GM12878 (cell line): ENCODE results near the gene ITIH2. TPM values are rescaled to one million over a fixed set of nuclear protein-coding genes. Genes with fewer than 3 reads are reported as not detected.

ENCODE experiments used
- ATAC-seq: fragments of 200-7000 bp; cut with Tn5 transposase; 3 replicates; pipeline ENCODE4 v1.9.1; 2020; ENCODE audit warnings: mild to moderate bottlenecking, moderate library complexity
- BruUV-seq: library from RNA; stranded (reverse); fragments of 400-500 nt; replicated peaks from 2 replicates; lab custom pipeline; 2021; lab: Mats Ljungman, UMichigan
- CTCF ChIA-PET: fragments of 300-600 bp; sonication (Branson Sonifier 250); formaldehyde crosslinking; extraction: SDS; loops from one replicate; lab custom pipeline; 2021; ENCODE audit warnings: inconsistent platforms; lab: Yijun Ruan, JAX
- POLR2A ChIA-PET: fragments of 350-600 bp; formaldehyde crosslinking; extraction: SDS; loops from one replicate; lab custom pipeline; 2021; ENCODE audit warnings: inconsistent platforms; lab: Charles Lee
- RAD21 ChIA-PET: fragments of 300-600 bp; sonication (Branson Sonifier 250); formaldehyde crosslinking; loops from one replicate; lab custom pipeline; 2023; ENCODE audit warnings: antibody characterized with exemption; ENCODE audit not compliant: unreplicated experiment; lab: Charles Lee
- SMC1A ChIA-PET: fragments of 300-600 bp; sonication (Branson Sonifier 250); formaldehyde crosslinking; loops from one replicate; lab custom pipeline; 2023; ENCODE audit not compliant: unreplicated experiment, uncharacterized antibody; lab: Charles Lee
- DNase-seq: peaks from one replicate; pipeline ENCODE4 v3.0.0-alpha.2; 2011; ENCODE audit warnings: low read depth, low spot score
- FAIRE-seq: peaks from 3 replicates; lab custom pipeline; 2011; peaks lifted over from hg19 to GRCh38; lab: Jason Lieb, UNC
- H2AFZ ChIP-seq: 2 replicates; pipeline ENCODE4 v1.6.0; 2011; ENCODE audit warnings: low read depth, low read length, control low read depth; ENCODE audit not compliant: control insufficient read depth
- H3K27ac ChIP-seq: 2 replicates; pipeline ENCODE4 v1.5.1; 2011; ENCODE audit warnings: control low read depth; ENCODE audit not compliant: control insufficient read depth, insufficient read depth
- H3K27me3 ChIP-seq, 2 experiments: replicated peaks in 1 of 2; 2 replicates each; pipeline versions ENCODE4 v1.6.0 to v1.6.1; 2011; ENCODE audit warnings: low read length in 1 of 2; ENCODE audit not compliant: control insufficient read depth in 2 of 2, insufficient read depth in 2 of 2
- H3K36me3 ChIP-seq, 2 experiments: 2 replicates each; pipeline ENCODE4 v1.5.1; 2011; ENCODE audit warnings: low read length in 1 of 2; ENCODE audit not compliant: control insufficient read depth in 2 of 2, insufficient read depth in 2 of 2
- H3K4me1 ChIP-seq: 2 replicates; pipeline ENCODE4 v1.6.1; 2011; ENCODE audit warnings: mild to moderate bottlenecking, low read length, moderate library complexity, mixed read lengths; ENCODE audit not compliant: control insufficient read depth, insufficient read depth
- H3K4me2 ChIP-seq: 2 replicates; pipeline ENCODE4 v1.6.0; 2011; ENCODE audit warnings: control low read depth; ENCODE audit not compliant: control insufficient read depth, insufficient read depth
- H3K4me3 ChIP-seq: fragments of 200-600 bp; sonication (generic); 2 replicates; pipeline ENCODE4 v1.5.1; 2016
- H3K79me2 ChIP-seq: 2 replicates; pipeline ENCODE4 v1.6.0; 2011; ENCODE audit warnings: low read length; ENCODE audit not compliant: control insufficient read depth, insufficient read depth
- H3K9ac ChIP-seq: 2 replicates; pipeline ENCODE4 v1.8.0; 2011; ENCODE audit warnings: low read length, control low read depth, mixed read lengths; ENCODE audit not compliant: control insufficient read depth, insufficient read depth
- H3K9me3 ChIP-seq: replicated peaks from 3 replicates; pipeline ENCODE4 v1.5.1; 2011; ENCODE audit warnings: mild to moderate bottlenecking, low read length; ENCODE audit not compliant: control insufficient read depth, insufficient read depth
- H4K20me1 ChIP-seq: 2 replicates; pipeline ENCODE4 v1.6.0; 2011; ENCODE audit not compliant: control insufficient read depth, insufficient read depth
- BCLAF1 ChIP-seq: fragments of 450-650 bp; IDR thresholded peaks from 2 replicates; pipeline ENCODE4 v1.6.1; 2017; ENCODE audit warnings: antibody characterized with exemption, mild to moderate bottlenecking, moderate library complexity
- CBX3 ChIP-seq: fragments of 200-600 bp; sonication (generic); IDR thresholded peaks from 2 replicates; pipeline ENCODE4 v1.6.1; 2016; ENCODE audit warnings: low read depth, borderline replicate concordance
- CEBPB ChIP-seq, 2 experiments: fragments of 150-350 bp in 1 of 2; IDR thresholded peaks; 2 replicates each; pipeline ENCODE4 v1.6.1; 2012 to 2014; ENCODE audit warnings: low read depth in 2 of 2, low read length in 2 of 2, borderline replicate concordance in 1 of 2, inconsistent platforms in 1 of 2
- CREB1 ChIP-seq: IDR thresholded peaks from 2 replicates; pipeline ENCODE4 v1.6.1; 2012; ENCODE audit warnings: low read depth, mild to moderate bottlenecking, inconsistent platforms
- GATAD2B ChIP-seq: fragments of 450-650 bp; conservative IDR thresholded peaks from 2 replicates; pipeline ENCODE4 v1.6.1; 2017; ENCODE audit warnings: low read depth, mild to moderate bottlenecking, moderate library complexity
- HCFC1 ChIP-seq: fragments of 150-350 bp; IDR thresholded peaks from 2 replicates; pipeline ENCODE4 v1.6.1; 2014; ENCODE audit warnings: low read length
- HDAC2 ChIP-seq: fragments of 200-600 bp; sonication (generic); IDR thresholded peaks from 2 replicates; pipeline ENCODE4 v1.6.1; 2017
- IKZF1 ChIP-seq: fragments of 450-650 bp; conservative IDR thresholded peaks from 2 replicates; pipeline ENCODE4 v1.6.1; 2017; ENCODE audit warnings: antibody characterized with exemption, mild to moderate bottlenecking
- IKZF2 ChIP-seq, 2 experiments: fragments of 450-650 bp; IDR thresholded peaks; 2 replicates each; pipeline ENCODE4 v1.6.1; 2017; ENCODE audit warnings: mild to moderate bottlenecking in 2 of 2, moderate library complexity in 2 of 2
- KDM1A ChIP-seq: fragments of 200-600 bp; sonication (generic); IDR thresholded peaks from 2 replicates; pipeline ENCODE4 v1.6.1; 2016; ENCODE audit warnings: borderline replicate concordance
- MYC ChIP-seq: IDR thresholded peaks from 2 replicates; pipeline ENCODE4 v1.6.1; 2011; ENCODE audit warnings: mild to moderate bottlenecking, low read length, moderate library complexity, inconsistent platforms; ENCODE audit not compliant: insufficient read depth, insufficient replicate concordance, insufficient read length, severe bottlenecking
- NRF1 ChIP-seq: conservative IDR thresholded peaks from 2 replicates; pipeline ENCODE4 v1.6.1; 2011; ENCODE audit warnings: mild to moderate bottlenecking, low read depth, low read length, improper control_type of control experiment
- PML ChIP-seq: IDR thresholded peaks from 2 replicates; pipeline ENCODE4 v1.6.1; 2012; ENCODE audit warnings: low read length, inconsistent platforms
- POLR2AphosphoS5 ChIP-seq: IDR thresholded peaks from 2 replicates; pipeline ENCODE4 v1.6.1; 2011; ENCODE audit warnings: mild to moderate bottlenecking, low read length, inconsistent platforms
- RAD21 ChIP-seq: IDR thresholded peaks from 2 replicates; pipeline ENCODE4 v1.6.1; 2011; ENCODE audit warnings: mild to moderate bottlenecking, low read depth, low read length, moderate library complexity; ENCODE audit not compliant: insufficient read depth
- RAD51 ChIP-seq: fragments of 450-650 bp; IDR thresholded peaks from 2 replicates; pipeline ENCODE4 v1.6.1; 2016; ENCODE audit warnings: moderate library complexity, mild to moderate bottlenecking, inconsistent platforms
- RELB ChIP-seq: fragments of 450-650 bp; IDR thresholded peaks from 2 replicates; pipeline ENCODE4 v1.6.1; 2017; ENCODE audit warnings: low read depth, mild to moderate bottlenecking, moderate library complexity
- RFX5 ChIP-seq: IDR thresholded peaks from 2 replicates; pipeline ENCODE4 v1.6.1; 2011; ENCODE audit warnings: low read depth, low read length, improper control_type of control experiment
- SMARCA5 ChIP-seq: fragments of 450-650 bp; IDR thresholded peaks from 2 replicates; pipeline ENCODE4 v1.6.1; 2017; ENCODE audit warnings: mild to moderate bottlenecking
- STAT3 ChIP-seq: IDR thresholded peaks from 2 replicates; pipeline ENCODE4 v1.6.1; 2011; ENCODE audit warnings: low read depth, low read length, improper control_type of control experiment
- WGBS: methylation state at CpG from one replicate; pipeline ENCODE4 v1.1.6; 2016; ENCODE audit warnings: low lambda C conversion rate; ENCODE audit not compliant: insufficient replicate concordance, insufficient coverage; ENCODE audit errors: missing lambda C conversion rate; 5-methylcytosine and 5-hydroxymethylcytosine counted together
- in situ Hi-C: fragments of 300-500 bp; cut with MboI; formaldehyde crosslinking; loops from 9 replicates; pipeline ENCODE4 v1.14.3; 2018; ENCODE audit warnings: mixed read lengths
- intact Hi-C: fragments of 100-400 bp; cut with micrococcal nuclease; formaldehyde crosslinking; loops from one replicate; pipeline ENCODE4 v1.14.2; 2022; ENCODE audit not compliant: unreplicated experiment
- polyA plus RNA-seq, 11 experiments: library from polyadenylated mRNA; depleted of rRNA in 4 of 11; unstranded in 6 of 11; stranded (reverse) in 5 of 11; fragments of >200 nt; fragmentation: Nextera tagmentation in 4 of 11; fragmentation: Illumina TruSeq in 1 of 11; extraction: Ambion mirVana in 4 of 11; extraction: Trizol in 1 of 11; gene quantifications; 1 replicate in 1 of 11; 2 replicates in 10 of 11; pipeline versions ENCODE4 v1.2.1 to v1.2.3, GENCODE V29; 2011 to 2016; ENCODE audit warnings: inconsistent platforms in 2 of 11, missing spikeins in 2 of 11, low read depth in 1 of 11
- total RNA-seq, 4 experiments: library from RNA; depleted of rRNA in 3 of 4; stranded (reverse); fragments of >200 nt in 3 of 4; fragmentation: Illumina TruSeq in 1 of 4; extraction: Trizol in 1 of 4; gene quantifications; 2 replicates each; pipeline versions ENCODE4 v1.2.1 to v1.2.3, GENCODE V29; 2013 to 2021

Gene ITIH2
- total and polyA plus RNA-seq, 10 of the 15 experiments (the other 5 are each of a cell fraction or from before 2014, with no cell fraction given) = 0.05 to 0.72 (median 0.53) TPM; not detected in 7

- in situ Hi-C loops = no loop called here
- peak within 1 kb of the TSS; percentile 97 for H3K4me3 ChIP-seq
- H4K20me1 ChIP-seq = no peaks in the 10 kb centered on the region; the same call in 1 of the 2 replicates
- peak within 1 kb of the TSS; percentile 94 for H3K9ac ChIP-seq
- FAIRE-seq (peak; percentile 85), DNase-seq (peak; percentile 86), ATAC-seq (peak; percentile 93)
- WGBS = under 1% methylated on average over 46 of the region's 59 CpGs
- H3K9me3 ChIP-seq = no peaks in the 10 kb centered on the region
- ChIA-PET RAD21 (interaction anchor here (0.7 to 1.6 kb wide), 5 partner anchors 11 to 263 kb away, joined by 3 to 7 read pairs (median 5); partner anchors contain the start of gene TAF3), CTCF (interaction anchor here (0.6 to 3.4 kb wide), 5 partner anchors 31 to 821 kb away, joined by 3 to 24 read pairs (median 3); partner anchors contain the start of gene TAF3), SMC1A (interaction anchor here (0.6 to 1.4 kb wide), 8 partner anchors 11 to 34 kb away, joined by 3 to 6 read pairs (median 3); no protein-coding TSS in a partner anchor), POLR2A (interaction anchor here (0.6 to 1.4 kb wide), 10 partner anchors 11 to 517 kb away, joined by 3 to 10 read pairs (median 3); partner anchors contain the start of gene TAF3)
- TSS peak; percentile 65 for BruUV-seq
- no peaks in the 10 kb centered on the region for H3K27me3 ChIP-seq
- peak within 1 kb of the TSS; percentile 88 for H3K27ac ChIP-seq
- peak within 1 kb of the TSS; percentile 92 for H2AFZ ChIP-seq
- H3K4me2 ChIP-seq = peak within 1 kb of the TSS; percentile 88
- peaks cover 89% of the 10 kb centered on the region for H3K79me2 ChIP-seq
- intact Hi-C loops = loop anchor here (1.0 to 10.0 kb wide), 2 partner anchors 30 to 263 kb away; partner anchors contain the start of gene TAF3
- H3K4me1 ChIP-seq = no peaks in the 10 kb centered on the region; the same call in 1 of the 2 replicates
- peaks cover 0 to 4% of the 10 kb centered on the region in 2 experiments; a peak in 1 of 4 replicates for H3K36me3 ChIP-seq
- TF ChIP-seq PML = 0 out of 2 replicates have a peak, but pooled peaks have one; percentile 61
- TF ChIP-seq RAD21 = no peak
- peak; percentile 42; the same call in 1 of the 2 replicates for TF ChIP-seq SMARCA5
- TF ChIP-seq RELB = 0 out of 2 replicates have a peak, but pooled peaks have one; percentile 23
- peak; percentile 27 for TF ChIP-seq MYC
- no peak for TF ChIP-seq RAD51
- TF ChIP-seq IKZF1 = peak; percentile 48; the same call in 1 of the 2 replicates
- TF ChIP-seq HDAC2 = no peak
- no peak for TF ChIP-seq CBX3
- TF ChIP-seq GATAD2B = peak; percentile 33; the same call in 1 of the 2 replicates
- no peak for TF ChIP-seq CREB1
- no peak for TF ChIP-seq RFX5
- peak; percentile 46; the same call in 1 of the 2 replicates for TF ChIP-seq HCFC1
- no peak for TF ChIP-seq BCLAF1
- no peak for TF ChIP-seq IKZF2 (IDR thresholded peaks at IDR 0.05)
- peak; percentile 93 for TF ChIP-seq POLR2AphosphoS5
- no peak for TF ChIP-seq KDM1A
- peak; percentile 53 for TF ChIP-seq NRF1
- TF ChIP-seq STAT3 = no peak
- no peak for TF ChIP-seq CEBPB (IDR thresholded peaks at IDR 0.05; ENCODE audit: borderline replicate concordance in 1 of 2, low read depth in 2 of 2, low read length in 2 of 2)
Observed at GRCh38 chr10:7787857-7788638, 84.9 kb downstream of the ITIH2 start, which contains the start of the genes ATP5F1C and KIN. Gene ATP5F1C, plus strand, starts transcription at chr10:7788177. Its CDS starts 31 bp downstream, at chr10:7788208. Gene KIN, minus strand, starts transcription at chr10:7787993. Its CDS starts 60 bp downstream, at chr10:7787933.
